ENCODE measurements around the gene PLXNC1. TPM values are rescaled to one million over a fixed set of nuclear protein-coding genes. Genes with fewer than 3 reads are reported as not detected.

PLXNC1 gene
- total and polyA plus RNA-seq, 4 experiments from 2014 or later, result 2.9 to 27.6 (median 17.3) TPM

GRCh38 chr12:94207467-94207848 lies 59.1 kb downstream of the PLXNC1 start:
- POLR2A ChIA-PET (ENCODE audit: partially characterized antibody), result interaction anchor here (1.0 to 4.9 kb wide), 10 partner anchors 10 to 84 kb away, joined by 3 to 58 read pairs (median 6); partner anchors contain the start of gene PLXNC1
- H3K4me1 Mint-ChIP-seq, result peaks cover 52 to 74% (median 60%) of the 10 kb centered on the region in 4 donors
- peaks cover 64% of the 10 kb centered on the region for H3K4me1 ChIP-seq (ENCODE audit: insufficient read depth, low read length)
- no peaks in the 10 kb centered on the region for H3K27me3 ChIP-seq (ENCODE audit: insufficient read depth, low read length)
- H3K9me3 Mint-ChIP-seq, result peaks cover 0 to 2% (median 0%) of the 10 kb centered on the region in 8 donors
- peaks cover 14 to 17% of the 10 kb centered on the region in 2 donors for H3K36me3 Mint-ChIP-seq
- no peak for DNase-seq
- H3K27ac ChIP-seq (ENCODE audit: low read depth, low read length), result peak overlapping the region; percentile 67
- peak overlapping the region in 1 of 2 donors; percentile 51 for H3K4me3 ChIP-seq (ENCODE audit: low read length in 2 of 2)
- H3K4me3 Mint-ChIP-seq, result peak overlapping the region; percentile 78 to 93 (median 84)
- no peaks in the 10 kb centered on the region for H3K36me3 ChIP-seq (ENCODE audit: insufficient read depth, low read length)
- CTCF ChIA-PET (ENCODE audit: partially characterized antibody), result interaction anchor here (1.0 to 2.6 kb wide), 6 partner anchors 25 to 75 kb away, joined by 3 to 10 read pairs (median 4); no protein-coding TSS in a partner anchor
- H3K27me3 Mint-ChIP-seq, result no peaks in the 10 kb centered on the region
- H3K27ac Mint-ChIP-seq, result peak overlapping the region; percentile 89 to 98 (median 96)
- no peaks in the 10 kb centered on the region for H3K9me3 ChIP-seq (ENCODE audit: control insufficient read depth in 1 of 2, low read length in 2 of 2)
- intact Hi-C loops (cut with micrococcal nuclease), result loop anchor here (5.0 kb wide), 1 partner anchor 35 kb away; no protein-coding TSS in a partner anchor

DNA sequence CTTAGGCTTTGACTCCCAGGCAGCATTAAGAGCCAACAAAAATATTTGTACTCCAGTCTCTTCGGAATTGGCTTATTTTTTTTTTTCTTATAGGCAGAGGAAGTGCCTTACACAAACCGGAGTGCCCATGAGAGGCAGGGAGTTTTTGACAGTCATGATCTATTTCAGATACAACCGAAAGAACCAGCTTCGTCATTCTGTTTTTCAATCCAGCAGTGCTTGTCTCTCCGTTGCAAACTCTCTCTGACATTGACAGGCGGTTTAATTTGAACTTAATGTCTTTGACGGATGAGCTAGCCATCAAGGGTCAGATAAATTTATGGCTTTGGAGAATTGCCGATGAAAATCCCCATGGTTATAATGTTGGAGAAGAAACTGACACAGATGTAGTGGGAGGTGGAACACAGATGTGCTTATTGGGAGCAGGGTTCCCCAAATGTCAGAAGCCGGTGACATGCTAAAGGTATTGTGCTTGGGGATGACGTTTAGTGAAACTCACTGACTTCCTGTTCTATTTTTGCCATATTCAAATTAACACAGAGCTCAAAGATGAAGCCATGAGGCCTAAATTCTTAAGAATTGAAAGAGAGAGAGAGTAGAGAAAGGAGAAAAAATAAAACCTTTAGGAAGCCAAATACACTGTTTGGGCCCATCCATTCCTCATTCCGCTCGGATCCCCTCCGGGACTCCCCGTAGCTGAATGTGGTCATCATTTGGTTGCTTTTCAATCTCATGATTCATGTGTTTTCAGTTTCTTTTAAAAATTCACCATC lies 59.7 kb downstream of the PLXNC1 start:
- H3K4me1 ChIP-seq (ENCODE audit: insufficient read depth, low read length), result peaks cover 59% of the 10 kb centered on the region
- H3K27ac ChIP-seq (ENCODE audit: low read depth, low read length), result peak overlapping the region; percentile 67
- no peaks in the 10 kb centered on the region for H3K36me3 ChIP-seq (ENCODE audit: insufficient read depth, low read length)
- Mint-ChIP-seq H3K36me3 (peaks cover 14 to 17% of the 10 kb centered on the region in 2 donors), H3K4me3 (peak overlapping the region; percentile 78 to 93 (median 84)), H3K9me3 (peaks cover 0 to 2% (median 0%) of the 10 kb centered on the region in 8 donors), H3K4me1 (peaks cover 47 to 68% (median 55%) of the 10 kb centered on the region in 4 donors), H3K27me3 (no peaks in the 10 kb centered on the region), H3K27ac (peak overlapping the region; percentile 89 to 98 (median 96))
- peak; percentile 45 to 69 (median 56) for DNase-seq
- H3K4me3 ChIP-seq (ENCODE audit: low read length in 2 of 2), result peak overlapping the region; percentile 25 to 51
- intact Hi-C loops (cut with micrococcal nuclease), result loop anchor here (1.0 to 5.0 kb wide), 4 partner anchors 36 to 251 kb away; partner anchors contain the start of genes CEP83 and PLXNC1
- no peaks in the 10 kb centered on the region for H3K9me3 ChIP-seq (ENCODE audit: control insufficient read depth in 1 of 2, low read length in 2 of 2)
- CTCF ChIA-PET (ENCODE audit: partially characterized antibody), result interaction anchor here (0.7 to 2.6 kb wide), 8 partner anchors 12 to 324 kb away, joined by 3 to 10 read pairs (median 4); no protein-coding TSS in a partner anchor
- POLR2A ChIA-PET (ENCODE audit: partially characterized antibody), result interaction anchor here (0.8 to 4.9 kb wide), 15 partner anchors 10 to 1279 kb away, joined by 3 to 58 read pairs (median 4); partner anchors contain the start of genes CRADD, EEA1 and PLXNC1
- no peaks in the 10 kb centered on the region for H3K27me3 ChIP-seq (ENCODE audit: insufficient read depth, low read length)

DNA sequence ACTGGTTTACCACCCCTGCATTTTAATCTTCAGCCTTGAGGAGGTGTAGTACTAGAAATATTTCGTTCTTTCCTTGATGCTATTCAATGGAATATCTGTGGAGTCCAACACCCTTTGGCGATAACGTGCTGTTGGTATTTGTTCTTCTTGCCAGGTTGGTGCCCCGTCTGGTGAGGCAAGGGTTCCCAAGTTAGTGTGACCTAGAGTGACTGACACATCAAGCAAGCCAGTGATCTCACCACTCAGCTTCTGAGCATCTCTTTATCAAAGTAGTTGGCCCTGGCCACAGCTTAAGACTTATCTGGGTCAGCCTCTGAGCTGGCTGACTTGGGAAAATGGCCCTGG lies 60.2 kb downstream of the PLXNC1 start:
- peaks cover 0 to 2% (median 0%) of the 10 kb centered on the region in 8 donors for H3K9me3 Mint-ChIP-seq
- H3K27ac Mint-ChIP-seq, result peak overlapping the region; percentile 89 to 98 (median 96)
- Histone ChIP-seq H3K9me3 (ENCODE audit: control insufficient read depth in 1 of 2, low read length in 2 of 2) (no peaks in the 10 kb centered on the region), H3K4me3 (ENCODE audit: low read length in 2 of 2) (peak overlapping the region; percentile 25 to 51), H3K27ac (ENCODE audit: low read depth, low read length) (peak overlapping the region; percentile 67), H3K4me1 (ENCODE audit: insufficient read depth, low read length) (peaks cover 55% of the 10 kb centered on the region), H3K36me3 (ENCODE audit: insufficient read depth, low read length) (no peaks in the 10 kb centered on the region), H3K27me3 (ENCODE audit: insufficient read depth, low read length) (no peaks in the 10 kb centered on the region)
- ChIA-PET POLR2A (ENCODE audit: partially characterized antibody) (interaction anchor here (0.8 to 4.9 kb wide), 15 partner anchors 9 to 1279 kb away, joined by 3 to 58 read pairs (median 4); partner anchors contain the start of genes CRADD, EEA1 and PLXNC1), CTCF (ENCODE audit: partially characterized antibody) (interaction anchor here (0.7 to 2.6 kb wide), 7 partner anchors 11 to 324 kb away, joined by 3 to 10 read pairs (median 4); no protein-coding TSS in a partner anchor)
- peaks cover 45 to 63% (median 52%) of the 10 kb centered on the region in 4 donors for H3K4me1 Mint-ChIP-seq
- H3K27me3 Mint-ChIP-seq, result no peaks in the 10 kb centered on the region
- H3K4me3 Mint-ChIP-seq, result peak overlapping the region; percentile 78 to 93 (median 84)
- DNase-seq, result peak in 1 of 5 donors; percentile 57
- peaks cover 14 to 21% of the 10 kb centered on the region in 2 donors for H3K36me3 Mint-ChIP-seq
- intact Hi-C loops (cut with micrococcal nuclease), result loop anchor here (1.0 to 5.0 kb wide), 4 partner anchors 36 to 250 kb away; partner anchors contain the start of genes CEP83 and PLXNC1

- H3K4me1 Mint-ChIP-seq, result peaks cover 45 to 57% (median 48%) of the 10 kb centered on the region in 4 donors
- H3K36me3 Mint-ChIP-seq, result peaks cover 14 to 21% of the 10 kb centered on the region in 2 donors
- POLR2A ChIA-PET (ENCODE audit: partially characterized antibody), result interaction anchor here (1.1 to 4.9 kb wide), 6 partner anchors 11 to 1280 kb away, joined by 3 to 58 read pairs (median 6); partner anchors contain the start of genes EEA1 and PLXNC1
- Histone ChIP-seq H3K27ac (ENCODE audit: low read depth, low read length) (peak overlapping the region; percentile 67), H3K27me3 (ENCODE audit: insufficient read depth, low read length) (no peaks in the 10 kb centered on the region), H3K4me1 (ENCODE audit: insufficient read depth, low read length) (peaks cover 52% of the 10 kb centered on the region), H3K4me3 (ENCODE audit: low read length in 2 of 2) (no peak overlapping the region), H3K9me3 (ENCODE audit: control insufficient read depth in 1 of 2, low read length in 2 of 2) (no peaks in the 10 kb centered on the region), H3K36me3 (ENCODE audit: insufficient read depth, low read length) (no peaks in the 10 kb centered on the region)
- peaks cover 0 to 2% (median 0%) of the 10 kb centered on the region in 8 donors for H3K9me3 Mint-ChIP-seq
- intact Hi-C loops (cut with micrococcal nuclease), result loop anchor here (2.0 to 5.0 kb wide), 2 partner anchors 37 to 250 kb away; partner anchors contain the start of gene CEP83
- peak overlapping the region in 6 of 7 donors; percentile 31 to 96 (median 59) for H3K27ac Mint-ChIP-seq
- peak overlapping the region in 5 of 8 donors; percentile 16 to 73 (median 28) for H3K4me3 Mint-ChIP-seq
- CTCF ChIA-PET (ENCODE audit: partially characterized antibody), result interaction anchor here (2.6 kb wide), 1 partner anchor 53 kb away, joined by 10 read pairs; no protein-coding TSS in a partner anchor
- H3K27me3 Mint-ChIP-seq, result no peaks in the 10 kb centered on the region
- no peak for DNase-seq
These were observed 60.9 kb downstream of the PLXNC1 start for GRCh38 chr12:94209240-94209639.

DNA sequence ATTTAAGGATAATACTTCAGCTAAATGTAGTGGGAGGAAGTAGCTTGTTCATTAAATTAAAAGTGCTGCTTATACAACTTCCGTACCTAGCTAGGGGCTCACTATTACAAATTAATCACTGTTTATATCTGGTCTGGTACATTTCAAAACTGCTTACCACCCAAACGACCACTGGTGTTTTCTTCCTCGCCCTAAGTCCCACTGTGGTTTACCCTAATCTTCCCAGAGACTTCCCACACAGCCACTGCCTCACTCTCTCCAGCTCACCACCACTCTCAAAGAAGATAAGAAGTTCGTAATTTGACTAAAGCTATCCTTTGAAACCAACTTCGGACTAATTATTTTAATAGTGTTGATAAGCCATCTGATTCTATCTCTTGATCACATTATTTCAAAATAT lies 62.6 kb downstream of the PLXNC1 start:
- H3K4me1 ChIP-seq (ENCODE audit: insufficient read depth, low read length), result peaks cover 35% of the 10 kb centered on the region
- H3K9me3 ChIP-seq (ENCODE audit: control insufficient read depth in 1 of 2, low read length in 2 of 2), result no peaks in the 10 kb centered on the region
- no peak overlapping the region for H3K27ac ChIP-seq (ENCODE audit: low read depth, low read length)
- DNase-seq, result no peak
- intact Hi-C loops (cut with micrococcal nuclease), result no loop called here
- ChIA-PET POLR2A (ENCODE audit: partially characterized antibody) (interaction anchor here (0.8 kb wide), 1 partner anchor 61 kb away, joined by 3 read pairs; no protein-coding TSS in a partner anchor), CTCF (ENCODE audit: partially characterized antibody) (interaction anchor here (0.9 to 1.2 kb wide), 2 partner anchors 60 to 79 kb away, joined by 3 read pairs; no protein-coding TSS in a partner anchor)
- Mint-ChIP-seq H3K4me3 (peak overlapping the region in 1 of 8 donors; percentile 45), H3K36me3 (peaks cover 14 to 21% of the 10 kb centered on the region in 2 donors), H3K27me3 (no peaks in the 10 kb centered on the region), H3K9me3 (peaks cover 0 to 2% (median 0%) of the 10 kb centered on the region in 8 donors), H3K4me1 (peaks cover 31 to 40% (median 33%) of the 10 kb centered on the region in 4 donors), H3K27ac (peak overlapping the region in 3 of 7 donors; percentile 3 to 10 (median 5))
- no peak overlapping the region for H3K4me3 ChIP-seq (ENCODE audit: low read length in 2 of 2)
- H3K36me3 ChIP-seq (ENCODE audit: insufficient read depth, low read length), result no peaks in the 10 kb centered on the region
- H3K27me3 ChIP-seq (ENCODE audit: insufficient read depth, low read length), result no peaks in the 10 kb centered on the region

DNA sequence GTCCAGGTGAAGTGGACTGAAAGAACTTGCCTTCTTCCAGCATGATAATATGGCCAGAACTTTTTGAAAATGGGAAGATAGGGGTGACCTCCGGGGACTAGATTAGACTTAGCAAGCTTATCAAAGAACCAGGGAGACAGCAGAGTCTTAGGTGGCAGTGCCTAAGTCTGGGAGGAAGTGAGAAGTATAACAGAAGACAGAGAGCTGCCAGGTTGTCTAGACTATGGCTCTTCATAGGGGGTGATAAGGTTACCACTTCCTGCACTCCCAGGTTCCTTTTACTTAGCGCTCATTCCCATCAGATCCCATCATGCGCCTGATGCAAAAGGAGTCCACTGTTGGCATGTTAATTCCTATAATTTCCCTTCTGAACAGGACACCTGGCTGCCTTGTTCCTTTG lies 69.9 kb downstream of the PLXNC1 start:
- H3K36me3 ChIP-seq (ENCODE audit: insufficient read depth, low read length), result no peaks in the 10 kb centered on the region
- ChIA-PET CTCF (ENCODE audit: partially characterized antibody) (interaction anchor here (1.4 kb wide), 1 partner anchor 45 kb away, joined by 3 read pairs; no protein-coding TSS in a partner anchor), POLR2A (ENCODE audit: partially characterized antibody) (interaction anchor here (1.9 kb wide), 1 partner anchor 10 kb away, joined by 6 read pairs; no protein-coding TSS in a partner anchor)
- DNase-seq, result no peak
- intact Hi-C loops (cut with micrococcal nuclease), result no loop called here
- Mint-ChIP-seq H3K4me1 (no peaks in the 10 kb centered on the region), H3K4me3 (no peak overlapping the region), H3K27me3 (no peaks in the 10 kb centered on the region), H3K36me3 (peaks cover 27 to 29% of the 10 kb centered on the region in 2 donors), H3K27ac (no peak overlapping the region), H3K9me3 (no peaks in the 10 kb centered on the region)
- no peaks in the 10 kb centered on the region for H3K9me3 ChIP-seq (ENCODE audit: control insufficient read depth in 1 of 2, low read length in 2 of 2)
- H3K27me3 ChIP-seq (ENCODE audit: insufficient read depth, low read length), result no peaks in the 10 kb centered on the region
- H3K4me3 ChIP-seq (ENCODE audit: low read length in 2 of 2), result no peak overlapping the region
- no peaks in the 10 kb centered on the region for H3K4me1 ChIP-seq (ENCODE audit: insufficient read depth, low read length)
- H3K27ac ChIP-seq (ENCODE audit: low read depth, low read length), result no peak overlapping the region
